KMS-11 (cell line): Measurements from ENCODE around the gene DCAF15.

Source experiments
- H2AFZ ChIP-seq: fragments of 200-600 bp; sonication (generic); 2 replicates; pipeline ENCODE4 v1.6.1; 2016; ENCODE audit warnings: antibody characterized with exemption, mixed run types, low read depth
- H3K27ac ChIP-seq: fragments of 200-600 bp; sonication (generic); 2 replicates; pipeline ENCODE4 v1.6.1; 2016; ENCODE audit warnings: mild to moderate bottlenecking, mixed run types
- H3K27me3 ChIP-seq: fragments of 200-600 bp; sonication (generic); 2 replicates; pipeline ENCODE4 v1.6.1; 2017; ENCODE audit warnings: mild to moderate bottlenecking, low read depth, mixed run types, moderate library complexity; ENCODE audit not compliant: insufficient read depth
- H3K36me3 ChIP-seq: fragments of 200-600 bp; sonication (generic); 2 replicates; pipeline ENCODE4 v1.6.1; 2017; ENCODE audit warnings: mild to moderate bottlenecking, mixed run types; ENCODE audit not compliant: insufficient read depth
- H3K4me1 ChIP-seq: fragments of 200-600 bp; sonication (generic); 2 replicates; pipeline ENCODE4 v1.6.1; 2016; ENCODE audit warnings: mild to moderate bottlenecking, low read depth, mixed run types; ENCODE audit not compliant: poor library complexity, severe bottlenecking
- H3K4me2 ChIP-seq: fragments of 200-600 bp; sonication (generic); 2 replicates; pipeline ENCODE4 v1.7.0; 2016; ENCODE audit warnings: mild to moderate bottlenecking, mixed run types
- H3K4me3 ChIP-seq: fragments of 200-600 bp; sonication (generic); IDR thresholded peaks from 2 replicates; pipeline ENCODE4 v1.6.1; 2017; ENCODE audit warnings: low read depth, low read length, mixed read lengths; ENCODE audit not compliant: insufficient read depth
- H3K79me2 ChIP-seq: fragments of 200-600 bp; sonication (generic); 2 replicates; pipeline ENCODE4 v1.6.1; 2016; ENCODE audit warnings: low read depth, mixed run types; ENCODE audit not compliant: insufficient read depth
- H3K9ac ChIP-seq: fragments of 200-600 bp; sonication (generic); 2 replicates; pipeline ENCODE4 v1.6.1; 2016; ENCODE audit warnings: mild to moderate bottlenecking, mixed run types
- H4K20me1 ChIP-seq: fragments of 200-600 bp; sonication (generic); 2 replicates; pipeline ENCODE4 v1.6.1; 2016; ENCODE audit warnings: mild to moderate bottlenecking, mixed run types; ENCODE audit not compliant: insufficient read depth
- CTCF ChIP-seq: fragments of 200-600 bp; sonication (generic); conservative IDR thresholded peaks from 2 replicates; pipeline ENCODE4 v1.6.1; 2017; ENCODE audit warnings: low read depth, mild to moderate bottlenecking, antibody characterized with exemption, low read length, moderate library complexity, mixed read lengths

Gene DCAF15

GRCh38 chr19:13929340-13929739 is 23.0 kb upstream of the DCAF15 start:
- Histone ChIP-seq H3K9ac (no peak overlapping the region), H2AFZ (no peak overlapping the region), H3K4me3 (no peak overlapping the region), H3K4me1 (no peaks in the 10 kb centered on the region), H3K79me2 (no peaks in the 10 kb centered on the region), H3K27me3 (no peaks in the 10 kb centered on the region), H3K36me3 (no peaks in the 10 kb centered on the region), H4K20me1 (no peaks in the 10 kb centered on the region), H3K4me2 (no peak overlapping the region), H3K27ac (no peak overlapping the region)
- TF ChIP-seq CTCF = no peak

DNA sequence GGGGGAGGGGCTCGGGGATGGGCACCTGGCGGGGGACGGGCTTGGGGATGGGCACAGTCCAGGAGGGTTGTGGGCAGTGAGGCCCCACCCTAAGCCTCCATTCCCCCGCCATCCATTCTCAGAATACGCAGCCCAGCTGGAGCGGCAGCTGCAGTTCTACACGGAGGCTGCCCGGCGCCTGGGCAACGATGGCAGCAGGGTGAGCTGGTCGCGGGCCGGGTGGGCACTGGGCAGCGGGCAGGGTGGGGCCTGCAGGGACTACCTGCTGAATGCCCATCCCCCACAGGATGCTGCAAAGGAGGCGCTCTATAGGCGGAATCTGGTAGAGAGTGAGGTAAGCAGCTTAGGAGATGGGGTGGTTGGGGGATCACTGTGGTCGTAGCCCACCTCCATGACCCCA is 22.4 kb upstream of the DCAF15 start:
- Histone ChIP-seq H3K4me3 (no peak overlapping the region), H3K4me2 (no peak overlapping the region), H3K36me3 (no peaks in the 10 kb centered on the region), H4K20me1 (no peaks in the 10 kb centered on the region), H3K27ac (no peak overlapping the region), H3K27me3 (no peaks in the 10 kb centered on the region), H2AFZ (no peak overlapping the region), H3K4me1 (no peaks in the 10 kb centered on the region), H3K79me2 (no peaks in the 10 kb centered on the region), H3K9ac (no peak overlapping the region)
- no peak for TF ChIP-seq CTCF

DNA sequence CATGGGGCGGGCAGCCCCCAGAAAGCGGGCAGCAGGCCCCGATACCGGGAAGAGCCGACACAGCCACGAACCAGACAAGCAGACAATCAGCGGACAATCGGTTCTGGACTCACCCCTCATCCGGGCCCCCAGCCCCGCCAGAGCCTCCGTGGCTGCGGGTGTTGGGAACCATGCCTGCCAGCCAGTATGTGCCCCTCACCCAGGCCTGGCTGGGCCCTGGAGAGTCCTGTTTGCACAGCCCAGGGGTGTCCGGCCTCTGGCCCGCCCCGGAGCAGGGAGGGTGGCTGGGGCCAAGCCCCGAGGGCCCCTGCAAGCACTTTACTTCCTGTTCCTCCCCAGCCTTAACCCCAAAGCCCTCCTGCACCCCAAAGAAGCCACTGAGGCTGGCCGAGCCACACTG is 21.9 kb upstream of the DCAF15 start:
- Histone ChIP-seq H3K36me3 (no peaks in the 10 kb centered on the region), H3K4me2 (no peak overlapping the region), H3K27ac (no peak overlapping the region), H3K27me3 (no peaks in the 10 kb centered on the region), H3K4me3 (no peak overlapping the region), H3K9ac (no peak overlapping the region), H3K79me2 (no peaks in the 10 kb centered on the region), H3K4me1 (no peaks in the 10 kb centered on the region), H2AFZ (no peak overlapping the region), H4K20me1 (no peaks in the 10 kb centered on the region)
- TF ChIP-seq CTCF = no peak

GRCh38 chr19:13931391-13932148 is 20.7 kb upstream of the DCAF15 start:
- no peaks in the 10 kb centered on the region for H3K27me3 ChIP-seq
- TF ChIP-seq CTCF = no peak
- H3K4me1 ChIP-seq = no peaks in the 10 kb centered on the region
- H3K9ac ChIP-seq = no peak overlapping the region
- no peak overlapping the region for H3K4me2 ChIP-seq
- no peak overlapping the region for H3K4me3 ChIP-seq
- H3K79me2 ChIP-seq = no peaks in the 10 kb centered on the region
- no peaks in the 10 kb centered on the region for H3K36me3 ChIP-seq
- no peak overlapping the region for H3K27ac ChIP-seq
- H4K20me1 ChIP-seq = no peaks in the 10 kb centered on the region
- H2AFZ ChIP-seq = no peak overlapping the region
